ENCODE measurements around the gene NLRP2B.

- TF ChIP-seq EZH2phosphoT487 (IDR thresholded peaks at IDR 0.05; ENCODE audit: borderline replicate concordance, low read length) (no peak), CTCF (conservative IDR thresholded peaks at IDR 0.05; ENCODE audit: low read depth, low read length) (no peak), EZH2 (IDR thresholded peaks at IDR 0.05; ENCODE audit: low read length, unreplicated experiment) (no peak)
Observed at GRCh38 chrX:57675320-57675719, 4.7 kb downstream of the NLRP2B start.

Data from PC-3 (cell line).